HG02938 (cell line): Measurements from ENCODE around the gene RAPGEF2.
A peak's percentile ranks its signal among the peaks of the same experiment; 100 is the strongest.

Source experiments
- ATAC-seq: cut with Tn5 transposase; IDR thresholded peaks from one replicate; pipeline ENCODE4 v1.9.1; 2021; ENCODE audit warnings: mild to moderate bottlenecking, moderate library complexity; ENCODE audit not compliant: unreplicated experiment

The RAPGEF2 gene

GRCh38 chr4:159129814-159130550, 27.1 kb downstream of the RAPGEF2 start:
- ATAC-seq: no peak

GRCh38 chr4:159131564-159131963, 28.7 kb downstream of the RAPGEF2 start:
- no peak for ATAC-seq

- ATAC-seq: no peak
These were observed 31.6 kb downstream of the RAPGEF2 start for GRCh38 chr4:159134429-159134828.

GRCh38 chr4:159137176-159137575, 34.3 kb downstream of the RAPGEF2 start:
- ATAC-seq: no peak

GRCh38 chr4:159138436-159138835, 35.6 kb downstream of the RAPGEF2 start:
- no peak for ATAC-seq

GRCh38 chr4:159141193-159141592, 38.3 kb downstream of the RAPGEF2 start:
- ATAC-seq: no peak

- ATAC-seq: no peak
These were observed 39.4 kb downstream of the RAPGEF2 start for GRCh38 chr4:159142241-159142640.

GRCh38 chr4:159142681-159143384, 40.0 kb downstream of the RAPGEF2 start:
- ATAC-seq: no peak

GRCh38 chr4:159143687-159144086, 40.8 kb downstream of the RAPGEF2 start:
- ATAC-seq: no peak

GRCh38 chr4:159144112-159144694, 41.3 kb downstream of the RAPGEF2 start:
- ATAC-seq: peak; percentile 50

- ATAC-seq: no peak
These were observed 42.6 kb downstream of the RAPGEF2 start for GRCh38 chr4:159145318-159145991.

GRCh38 chr4:159145992-159146330, 43.1 kb downstream of the RAPGEF2 start:
- ATAC-seq: no peak

GRCh38 chr4:159146488-159146887, 43.6 kb downstream of the RAPGEF2 start:
- no peak for ATAC-seq

- no peak for ATAC-seq
These were observed 45.6 kb downstream of the RAPGEF2 start for GRCh38 chr4:159148441-159148840.

GRCh38 chr4:159149666-159150065, 46.8 kb downstream of the RAPGEF2 start:
- ATAC-seq: no peak

GRCh38 chr4:159150396-159150795, 47.5 kb downstream of the RAPGEF2 start:
- no peak for ATAC-seq

GRCh38 chr4:159150821-159151390, 48.0 kb downstream of the RAPGEF2 start:
- ATAC-seq: no peak

- ATAC-seq: no peak
These were observed 48.8 kb downstream of the RAPGEF2 start for GRCh38 chr4:159151689-159152088.

- ATAC-seq: no peak
These were observed 49.3 kb downstream of the RAPGEF2 start for GRCh38 chr4:159152181-159152580.

- ATAC-seq: no peak
These were observed 50.8 kb downstream of the RAPGEF2 start for GRCh38 chr4:159153669-159154068.

- ATAC-seq: no peak
These were observed 52.2 kb downstream of the RAPGEF2 start for GRCh38 chr4:159155119-159155518.
